ENCODE data around the gene FMNL2. TPM values are rescaled to one million over a fixed set of nuclear protein-coding genes. Genes with fewer than 3 reads are reported as not detected.

Gene FMNL2
- total RNA-seq, 1 donor from 2014 or later: 93.8 TPM

DNA sequence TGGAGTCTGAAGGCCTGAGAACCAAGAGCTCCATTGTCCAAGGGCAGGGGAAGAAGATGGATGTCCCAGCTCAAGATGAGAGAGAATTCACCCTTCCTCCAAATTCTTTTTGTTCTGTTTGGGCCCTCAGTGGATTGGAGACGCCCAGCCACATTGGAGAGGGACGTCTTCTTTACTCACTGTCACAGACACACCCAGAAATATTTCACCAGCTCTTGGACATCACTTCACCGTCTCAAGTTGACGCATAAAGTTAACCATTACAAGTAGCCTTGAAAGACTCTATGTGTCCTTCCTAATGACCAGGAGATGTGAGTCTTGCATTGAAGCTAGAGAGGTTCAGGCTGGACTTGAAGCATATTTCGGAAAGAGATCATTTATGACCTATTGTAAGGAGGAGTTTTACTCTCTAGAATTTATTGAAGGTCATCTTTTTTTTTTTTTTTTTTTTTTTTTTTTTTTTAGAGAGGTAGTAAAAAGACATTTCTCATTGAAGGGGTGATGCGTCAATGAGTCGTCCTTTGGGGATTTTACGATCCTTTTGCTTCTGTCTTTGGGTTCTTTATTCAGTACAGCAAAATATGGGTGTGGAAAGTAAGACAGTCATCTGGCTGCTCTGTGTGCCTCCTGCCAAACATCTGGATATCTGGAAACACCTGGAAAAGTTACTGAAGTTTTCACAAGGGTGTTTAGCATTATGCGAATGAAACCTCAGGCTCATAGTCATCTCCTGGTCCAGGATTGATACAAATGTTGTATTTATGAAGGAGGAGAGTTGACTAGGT lies 264.2 kb downstream of the FMNL2 start:
- no peak for DNase-seq (ENCODE audit: low spot score in 2 of 2)
- no peak for FAIRE-seq

DNA sequence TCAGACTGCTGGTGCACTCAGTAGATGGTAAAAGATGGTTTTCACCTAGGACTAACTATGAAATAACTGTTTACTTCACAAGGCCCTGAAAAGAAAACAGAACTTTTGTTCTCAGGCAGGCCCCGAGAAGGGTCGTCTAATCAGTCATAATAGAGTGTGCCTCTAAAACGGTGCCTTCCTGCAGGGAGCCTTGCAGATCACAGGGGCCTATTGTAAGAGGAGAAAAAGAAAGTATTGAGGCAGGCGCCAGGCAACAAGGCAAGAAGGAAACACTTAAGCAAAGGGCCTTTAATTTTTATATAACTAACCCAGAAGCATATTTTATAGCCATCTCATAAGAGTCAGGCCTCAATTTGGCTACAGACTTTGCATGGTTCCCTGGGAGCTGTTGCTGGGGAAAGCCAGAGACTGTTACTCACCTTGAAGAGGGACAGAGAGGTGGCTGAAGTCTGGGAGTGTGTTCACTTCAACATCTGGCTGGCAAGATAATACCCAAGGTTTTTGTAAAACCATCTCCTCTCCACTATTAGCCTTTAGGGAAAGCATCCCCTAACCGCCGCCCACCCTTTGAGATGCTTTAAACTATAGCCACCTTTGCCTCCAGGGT lies 265.2 kb downstream of the FMNL2 start:
- FAIRE-seq (no peak), DNase-seq (ENCODE audit: low spot score in 2 of 2) (no peak)

DNA sequence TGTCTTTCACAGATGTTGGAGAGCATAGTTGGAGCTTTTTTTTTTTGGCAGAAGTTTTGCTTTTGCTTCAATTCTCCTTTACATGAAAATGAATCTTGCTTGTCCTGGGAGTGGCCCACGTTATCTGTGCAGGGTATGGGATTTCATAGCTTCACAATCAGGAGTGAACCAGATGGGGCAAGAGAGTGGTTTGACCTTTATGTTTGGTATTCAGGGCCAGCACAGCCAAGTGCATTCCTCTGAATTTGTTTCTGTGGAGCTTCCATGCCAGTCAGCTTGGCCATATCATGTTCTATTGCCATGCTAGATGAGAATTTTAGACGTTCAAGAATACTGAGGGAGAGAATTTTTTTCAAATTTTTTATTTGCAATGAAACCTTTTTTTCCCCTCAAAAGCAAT lies 265.7 kb downstream of the FMNL2 start:
- no peak for DNase-seq (ENCODE audit: low spot score in 2 of 2)
- no peak for FAIRE-seq

GRCh38 chr2:152602750-152603149 lies 267.8 kb downstream of the FMNL2 start:
- no peak for FAIRE-seq

DNA sequence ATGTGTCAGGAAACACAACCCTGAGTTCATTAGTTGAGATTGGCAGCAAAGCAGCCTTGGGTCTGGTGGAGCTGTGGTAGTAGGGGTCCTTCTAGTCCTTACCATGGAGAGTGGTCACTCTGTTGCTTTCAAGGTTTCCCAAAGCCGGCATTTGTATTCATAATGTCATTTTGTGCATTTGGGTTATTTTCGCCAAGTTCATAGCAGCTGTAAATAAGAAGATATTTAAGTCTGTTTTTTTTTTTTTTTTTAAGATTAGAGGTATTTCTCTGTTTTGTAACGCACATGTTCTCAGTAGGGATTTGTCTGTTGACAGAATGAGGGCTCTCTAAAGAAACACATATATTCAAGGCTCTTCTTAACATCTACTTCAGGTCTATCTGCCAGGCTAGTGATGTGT lies 268.2 kb downstream of the FMNL2 start:
- no peak for DNase-seq (ENCODE audit: low spot score in 2 of 2)
- FAIRE-seq: no peak

More at GRCh38 chr2:152602750-152603149, 267.8 kb downstream of the FMNL2 start:
- DNase-seq (ENCODE audit: low spot score in 2 of 2): no peak

- no peak for DNase-seq (ENCODE audit: low spot score in 2 of 2)
- FAIRE-seq: no peak
Observed at GRCh38 chr2:152606081-152606480, 271.1 kb downstream of the FMNL2 start.

DNA sequence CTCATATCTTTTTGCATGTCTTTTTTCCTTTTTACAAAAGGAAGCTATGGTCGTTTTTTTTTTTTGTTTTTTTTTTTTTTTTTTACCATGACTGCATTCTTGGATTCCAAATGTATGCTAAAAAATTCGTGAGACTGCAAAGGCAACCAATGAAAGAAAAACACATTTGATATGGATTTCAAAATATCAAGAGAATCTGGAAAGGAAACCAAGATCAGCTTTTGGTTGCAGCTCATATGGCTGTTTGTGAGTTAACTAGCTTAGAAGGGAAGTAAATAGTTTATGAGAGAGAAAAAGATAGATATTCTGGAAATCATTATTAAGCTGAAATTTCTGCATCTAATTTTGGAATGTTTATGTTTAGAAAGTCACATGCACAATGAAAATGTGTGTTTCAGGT lies 272.0 kb downstream of the FMNL2 start:
- DNase-seq (ENCODE audit: low spot score in 2 of 2) (no peak), FAIRE-seq (no peak)

DNA sequence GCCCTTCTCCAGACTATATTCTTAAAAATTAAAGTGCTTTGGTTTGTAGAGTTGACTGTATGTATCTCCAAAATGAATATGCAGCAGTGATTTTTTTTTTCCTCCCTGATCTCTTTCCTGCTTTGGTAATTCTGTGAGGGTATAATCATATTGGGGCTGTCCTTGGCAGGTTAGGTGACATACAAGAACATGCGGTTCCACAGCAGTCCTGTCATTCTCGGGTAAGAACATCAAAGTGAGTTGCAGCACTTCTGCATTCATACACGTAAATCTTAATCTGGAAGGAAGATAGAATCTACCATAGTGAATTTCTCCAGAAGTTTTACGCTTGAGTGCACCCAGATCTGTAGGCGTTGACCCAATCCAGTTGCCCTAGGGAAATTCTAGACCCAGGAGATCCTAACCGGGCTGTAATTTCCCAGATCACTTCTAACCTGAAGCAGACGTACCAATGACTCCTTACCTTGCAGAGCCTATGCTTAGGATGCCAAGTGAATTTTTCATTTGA lies 272.9 kb downstream of the FMNL2 start:
- DNase-seq (ENCODE audit: low spot score in 2 of 2): no peak
- no peak for FAIRE-seq

DNA sequence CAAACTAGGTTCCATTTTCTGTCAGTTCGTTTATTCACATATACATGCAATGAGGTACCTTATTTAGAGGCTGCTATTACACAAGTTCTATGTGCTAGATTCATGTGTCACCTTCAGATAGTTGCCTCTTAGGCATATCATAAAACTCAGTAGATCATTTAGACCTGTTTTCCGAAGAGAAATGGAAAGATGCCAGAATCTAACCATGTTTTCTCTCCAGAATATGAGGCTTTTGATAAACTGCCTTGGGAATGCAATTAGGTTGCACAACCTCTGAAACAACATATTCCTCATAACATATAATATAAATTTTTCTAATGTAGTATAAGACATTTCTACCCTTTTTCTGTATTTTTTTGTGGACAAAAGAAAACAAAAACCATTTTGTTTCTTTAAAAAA lies 274.2 kb downstream of the FMNL2 start:
- peak; percentile 10 for FAIRE-seq

GRCh38 chr2:152609699-152610098 lies 274.7 kb downstream of the FMNL2 start:
- DNase-seq (ENCODE audit: low spot score in 2 of 2) (no peak), FAIRE-seq (no peak)

More for the DNA sequence above, 274.2 kb downstream of the FMNL2 start:
- no peak for DNase-seq (ENCODE audit: low spot score in 2 of 2)

GRCh38 chr2:152611458-152612231 lies 276.7 kb downstream of the FMNL2 start:
- DNase-seq (ENCODE audit: low spot score in 2 of 2) (no peak), FAIRE-seq (no peak)

DNA sequence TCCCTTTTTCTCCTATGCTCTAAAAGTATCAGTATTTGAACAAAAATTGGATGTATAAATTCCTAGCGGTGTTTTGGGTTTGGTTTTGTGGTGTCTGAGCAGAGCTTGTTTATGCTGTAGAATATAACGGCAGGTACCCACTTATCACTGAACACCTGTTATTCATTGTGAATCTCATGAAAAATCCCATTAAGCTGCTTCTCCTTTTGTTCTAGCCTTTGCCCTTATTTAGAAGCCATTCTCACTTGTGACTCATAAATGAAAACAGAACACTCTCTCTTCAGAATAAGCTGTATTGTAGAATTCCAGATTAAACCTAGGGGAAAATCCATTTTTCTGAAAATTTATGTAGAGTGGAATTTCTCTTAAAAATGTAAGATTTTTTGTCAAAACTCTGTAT lies 278.3 kb downstream of the FMNL2 start:
- no peak for DNase-seq (ENCODE audit: low spot score in 2 of 2)
- no peak for FAIRE-seq

GRCh38 chr2:152615177-152615576 lies 280.2 kb downstream of the FMNL2 start:
- no peak for FAIRE-seq

DNA sequence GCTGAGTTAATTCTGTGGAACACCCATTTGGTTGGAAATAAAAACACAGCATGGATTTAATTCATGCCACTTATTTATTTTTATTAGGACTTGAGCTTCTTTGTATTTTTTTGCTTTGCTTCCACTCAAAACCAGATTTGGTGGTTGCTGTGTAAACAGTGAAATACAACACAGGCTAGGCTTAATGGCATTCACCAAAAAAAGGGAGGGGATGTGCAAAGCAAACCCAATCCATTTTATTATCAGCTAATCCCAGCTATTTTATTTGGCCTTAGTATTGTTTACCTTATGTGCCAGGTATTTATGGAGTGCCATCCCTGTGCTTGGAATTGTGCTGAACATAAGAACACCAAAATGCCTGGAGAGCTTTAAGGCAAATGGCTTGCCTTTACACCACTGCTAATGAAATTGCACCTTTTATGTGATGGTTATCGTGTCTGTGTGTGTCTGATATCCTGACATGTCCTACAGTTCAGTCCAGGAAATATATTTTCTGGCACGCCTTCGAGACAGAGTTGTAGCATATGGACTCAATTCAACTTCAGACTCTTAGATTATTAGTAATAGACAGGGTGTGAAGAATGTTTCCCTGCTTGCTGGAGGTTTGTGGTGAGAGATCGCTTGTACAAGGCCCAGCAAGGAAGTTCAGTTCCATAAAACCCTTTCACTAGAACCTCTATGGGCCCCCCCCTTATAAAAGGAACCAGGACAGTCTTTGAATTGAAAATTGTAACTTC lies 282.6 kb downstream of the FMNL2 start:
- FAIRE-seq: no peak
- DNase-seq (ENCODE audit: low spot score in 2 of 2): no peak

More at GRCh38 chr2:152615177-152615576, 280.2 kb downstream of the FMNL2 start:
- no peak for DNase-seq (ENCODE audit: low spot score in 2 of 2)

DNA sequence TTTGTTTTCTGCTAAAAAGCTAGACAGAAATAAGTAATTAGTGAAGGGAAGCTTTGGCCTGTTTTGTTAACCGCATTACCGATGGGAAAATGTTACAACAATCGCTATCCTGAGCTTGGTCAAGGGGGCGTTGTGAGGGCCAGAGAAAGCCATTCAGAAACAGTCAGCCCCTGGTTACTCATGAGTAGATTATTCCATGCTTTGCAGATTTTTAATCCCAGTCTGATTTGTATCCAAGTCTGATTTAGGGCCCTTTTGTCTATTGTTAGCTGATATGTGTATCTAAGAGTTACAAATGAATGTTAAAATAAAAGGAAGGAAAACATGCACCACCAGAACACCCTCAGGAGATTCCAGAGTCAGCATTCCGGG lies 283.2 kb downstream of the FMNL2 start:
- FAIRE-seq (no peak), DNase-seq (ENCODE audit: low spot score in 2 of 2) (no peak)

DNA sequence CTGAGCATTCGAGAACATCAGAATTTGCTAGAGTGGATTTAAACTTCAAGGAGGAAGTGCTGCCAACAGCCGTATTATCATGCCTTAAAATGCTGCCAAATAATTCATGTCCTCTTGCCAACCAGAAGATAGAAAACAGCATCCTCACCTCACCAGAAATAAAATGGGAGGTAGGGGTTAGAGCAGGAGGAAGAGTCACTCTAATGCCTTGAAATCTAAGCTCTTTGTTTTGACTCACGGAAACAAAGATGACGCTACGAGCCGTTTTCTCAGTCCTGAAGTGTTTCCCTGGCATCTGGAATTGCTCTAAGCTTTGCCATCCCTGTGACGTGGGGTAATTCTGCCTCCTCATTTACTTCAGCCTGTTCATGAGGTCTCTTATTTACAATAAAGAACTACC lies 285.2 kb downstream of the FMNL2 start:
- no peak for FAIRE-seq
- no peak for DNase-seq (ENCODE audit: low spot score in 2 of 2)

DNA sequence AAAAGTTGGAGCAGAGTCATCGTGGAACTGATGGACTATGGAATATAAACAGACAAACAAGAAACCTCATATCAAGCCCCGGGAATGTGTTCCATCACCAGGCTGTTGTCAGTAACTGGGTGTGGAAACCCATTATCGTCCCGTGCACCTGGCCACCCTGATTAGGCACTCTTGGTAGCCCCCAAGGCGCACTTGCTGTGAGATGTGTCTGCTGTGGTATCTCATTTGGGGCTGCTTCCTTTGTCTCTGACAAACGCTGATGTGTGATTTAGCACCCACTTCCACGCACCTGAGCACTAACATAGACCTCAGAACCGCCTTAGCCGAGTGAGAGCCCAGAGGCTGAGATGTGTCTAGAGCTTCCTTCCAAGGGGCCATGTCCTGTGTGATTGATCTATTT lies 286.0 kb downstream of the FMNL2 start:
- FAIRE-seq (no peak), DNase-seq (ENCODE audit: low spot score in 2 of 2) (no peak)

GRCh38 chr2:152622219-152622618 lies 287.2 kb downstream of the FMNL2 start:
- FAIRE-seq (no peak), DNase-seq (ENCODE audit: low spot score in 2 of 2) (no peak)

DNA sequence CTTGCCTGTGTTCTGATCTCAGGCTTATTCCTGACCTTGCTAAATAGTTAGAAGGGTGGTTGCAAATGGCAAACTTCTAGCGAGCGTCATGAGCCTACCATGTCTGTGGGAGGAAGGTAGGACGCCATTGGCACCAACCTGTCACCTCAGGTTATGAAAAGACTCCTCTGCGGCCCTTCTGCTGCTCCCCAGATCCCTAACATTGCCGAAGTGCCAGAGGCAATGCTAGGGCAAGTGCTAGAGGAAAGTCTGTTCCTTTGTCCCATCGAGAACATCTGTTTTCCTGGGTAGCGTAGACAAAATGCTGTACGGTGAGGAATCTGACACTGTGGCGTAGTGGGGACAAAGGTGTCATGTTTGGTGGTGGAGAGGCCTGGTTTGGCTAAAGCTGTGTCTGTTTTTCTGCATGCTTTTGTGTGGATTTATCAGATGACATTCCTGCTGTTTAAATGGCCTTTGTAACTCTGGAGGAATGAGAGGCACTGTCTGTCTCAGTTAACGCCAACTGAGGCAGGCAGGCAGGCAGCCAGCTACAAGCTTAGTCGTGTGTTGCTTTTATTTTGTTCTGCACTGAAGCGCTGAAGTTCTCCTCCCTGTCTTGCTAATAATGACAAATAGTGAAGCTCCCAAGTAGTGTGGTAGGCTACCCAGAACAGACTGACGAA lies 288.2 kb downstream of the FMNL2 start:
- DNase-seq (ENCODE audit: low spot score in 2 of 2) (no peak), FAIRE-seq (no peak)

- DNase-seq (ENCODE audit: low spot score in 2 of 2) (no peak), FAIRE-seq (no peak)
Observed at GRCh38 chr2:152623775-152624174, 288.8 kb downstream of the FMNL2 start.

Measured in frontal cortex (tissue), 4 donors.